GM13977 (cell line): ENCODE measurements around the gene SMCO3.

Source experiments
- DNase-seq: peaks from one replicate; pipeline ENCODE4 v3.0.0; 2012; ENCODE audit warnings: low spot score
- CTCF ChIP-seq: IDR thresholded peaks from 2 replicates; pipeline ENCODE4 v1.5.1; 2012; ENCODE audit warnings: mild to moderate bottlenecking, control low read depth; ENCODE audit not compliant: insufficient read depth; ENCODE audit errors: extremely low read depth, missing control alignments
- in situ Hi-C: fragments of 300-500 bp; cut with MboI; formaldehyde crosslinking; loops from one replicate; pipeline ENCODE4 v1.12.0; 2022; ENCODE audit warnings: low sequenced_read_pairs, low pct_unique_long_range_greater_than_20kb, mixed read lengths, inconsistent platforms; ENCODE audit not compliant: unreplicated experiment

SMCO3 gene

GRCh38 chr12:14834509-14834908 is 20.5 kb upstream of the SMCO3 start:
- DNase-seq: no peak
- no peak for TF ChIP-seq CTCF
- in situ Hi-C loops: no loop called here

GRCh38 chr12:14833952-14834351 is 20.0 kb upstream of the SMCO3 start:
- DNase-seq: no peak
- TF ChIP-seq CTCF: no peak
- in situ Hi-C loops: no loop called here

DNA sequence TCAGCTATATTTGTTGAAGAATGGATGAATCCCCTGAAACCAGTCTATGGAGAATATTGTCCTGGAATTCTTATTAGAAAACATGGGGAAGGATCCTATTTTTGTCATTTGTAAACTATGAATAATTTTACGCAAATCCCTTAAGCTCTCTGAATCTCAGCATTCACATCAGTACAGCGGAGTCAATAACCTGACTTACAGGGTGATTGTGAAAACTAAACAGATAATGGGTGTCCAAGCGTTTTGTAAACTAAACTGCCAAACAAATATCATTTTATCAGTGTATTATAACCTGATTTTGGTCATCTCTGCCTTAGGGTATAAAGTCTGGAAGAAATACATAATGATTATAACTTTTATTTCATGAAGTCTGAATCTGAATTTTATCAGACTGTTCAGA is 19.4 kb upstream of the SMCO3 start:
- DNase-seq: no peak
- no peak for TF ChIP-seq CTCF
- in situ Hi-C loops: no loop called here

DNA sequence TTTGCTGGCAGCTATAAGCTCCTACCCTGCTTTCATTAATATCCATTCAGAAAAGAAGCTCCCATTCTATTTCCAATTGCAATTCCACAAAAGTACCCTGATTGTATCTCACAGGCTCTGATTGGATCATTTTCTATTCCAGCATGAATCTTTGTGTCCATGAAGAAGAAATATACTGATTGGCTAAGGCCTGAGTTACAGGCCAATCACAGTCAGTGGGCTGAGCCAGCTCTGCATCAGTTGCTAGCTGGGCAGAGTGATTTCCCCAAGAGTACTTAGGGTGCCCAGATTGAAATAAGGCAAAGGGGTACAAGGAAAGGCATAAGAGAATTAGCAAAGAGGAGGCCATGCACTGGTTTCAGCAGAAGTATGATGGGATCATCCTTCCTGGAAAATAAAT is 14.9 kb upstream of the SMCO3 start:
- no peak for TF ChIP-seq CTCF
- in situ Hi-C loops: no loop called here
- DNase-seq: peak; percentile 12

GRCh38 chr12:14827043-14827442 is 13.1 kb upstream of the SMCO3 start:
- no peak for DNase-seq
- in situ Hi-C loops: no loop called here
- no peak for TF ChIP-seq CTCF

GRCh38 chr12:14826491-14826890 is 12.5 kb upstream of the SMCO3 start:
- no peak for DNase-seq
- no peak for TF ChIP-seq CTCF
- in situ Hi-C loops: no loop called here

DNA sequence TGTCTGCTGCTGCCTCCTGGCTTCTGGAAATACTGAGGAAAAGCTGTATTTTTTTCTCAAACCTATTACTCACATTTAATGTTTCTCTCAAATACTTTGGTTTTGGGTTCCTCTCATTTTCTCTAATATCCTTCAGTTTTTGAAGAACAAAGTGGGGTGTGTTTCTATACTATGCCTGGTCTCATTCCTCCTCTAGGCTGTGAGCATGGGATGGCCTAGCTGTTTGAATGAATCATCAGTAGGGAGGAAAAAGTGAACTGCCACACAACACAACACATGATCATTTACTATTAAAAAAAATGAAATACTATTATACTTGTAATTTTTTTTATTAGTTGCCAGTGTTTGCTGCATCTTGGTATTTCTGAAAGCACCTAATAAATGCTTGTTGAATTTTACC is 11.3 kb upstream of the SMCO3 start:
- no peak for DNase-seq
- in situ Hi-C loops: no loop called here
- TF ChIP-seq CTCF: no peak
